HepG2 (cell line): ENCODE results near the gene MRPL2. TPM values are rescaled to one million over a fixed set of nuclear protein-coding genes. Genes with fewer than 3 reads are reported as not detected.

ENCODE experiments used
- ASH2L ChIP-seq: fragments of 300-600, 200-600 bp; sonication (generic); IDR thresholded peaks from 2 replicates; pipeline ENCODE4 v1.7.0; 2017; ENCODE audit warnings: low read depth, mild to moderate bottlenecking, moderate library complexity, mixed read lengths, low read length; ENCODE audit not compliant: insufficient read length
- DNMT1 ChIP-seq: sonication (generic); formaldehyde crosslinking; IDR thresholded peaks from 2 replicates; pipeline ENCODE4 v1.5.1; 2020; ENCODE audit warnings: mild to moderate bottlenecking, missing genetic modification reagents
- FOXA1 ChIP-seq, 2 experiments: fragments of 450-650 bp in 1 of 2; sonication (generic) in 1 of 2; formaldehyde crosslinking in 1 of 2; IDR thresholded peaks; 2 replicates each; pipeline versions ENCODE4 v1.4.0 to v1.6.1; 2016 to 2020; ENCODE audit warnings: missing genetic modification reagents in 1 of 2
- HMG20A ChIP-seq: IDR thresholded peaks from 2 replicates; pipeline ENCODE4 v1.6.1; 2016; ENCODE audit warnings: borderline replicate concordance
- MEF2D ChIP-seq: sonication (generic); formaldehyde crosslinking; IDR thresholded peaks from 2 replicates; pipeline ENCODE4 v1.5.1; 2020; ENCODE audit warnings: mild to moderate bottlenecking, missing genetic modification reagents
- NFKB2 ChIP-seq: sonication (generic); formaldehyde crosslinking; IDR thresholded peaks from 2 replicates; pipeline ENCODE4 v1.4.0; 2020; ENCODE audit warnings: missing genetic modification reagents, borderline replicate concordance
- NR2F2 ChIP-seq: IDR thresholded peaks from 2 replicates; pipeline ENCODE4 v1.6.1; 2012; ENCODE audit warnings: low read depth, inconsistent platforms, borderline replicate concordance
- SKI ChIP-seq: fragments of 450-650 bp; IDR thresholded peaks from one replicate; pipeline ENCODE4 v1.6.1; 2018; ENCODE audit warnings: mild to moderate bottlenecking; ENCODE audit not compliant: partially characterized antibody
- SP5 ChIP-seq: IDR thresholded peaks from 2 replicates; pipeline ENCODE4 v1.6.1; 2016; ENCODE audit warnings: low read depth, borderline replicate concordance
- TCF7L2 ChIP-seq: IDR thresholded peaks from 2 replicates; pipeline ENCODE4 v1.6.1; 2011; ENCODE audit warnings: mild to moderate bottlenecking, low read depth, low read length, moderate library complexity
- U2AF1 ChIP-seq: fragments of 200-400 bp; formaldehyde crosslinking; optimal IDR thresholded peaks from 2 replicates; pipeline ENCODE3; 2017; ENCODE audit warnings: mild to moderate bottlenecking, low read depth, low read length
- ZFY ChIP-seq: sonication (generic); formaldehyde crosslinking; IDR thresholded peaks from 2 replicates; pipeline ENCODE4 v1.4.0; 2020; ENCODE audit warnings: missing genetic modification reagents
- ZHX2 ChIP-seq, 2 experiments: sonication (generic) in 1 of 2; formaldehyde crosslinking in 1 of 2; IDR thresholded peaks; 2 replicates each; pipeline versions ENCODE4 v1.6.1 to v1.9.0; 2014 to 2022; ENCODE audit warnings: antibody characterized with exemption in 1 of 2, borderline replicate concordance in 1 of 2, inconsistent platforms in 1 of 2, low read depth in 1 of 2, missing genetic modification reagents in 1 of 2
- ZNF121 ChIP-seq: sonication (generic); formaldehyde crosslinking; IDR thresholded peaks from 2 replicates; pipeline ENCODE4 v1.5.0; 2020; ENCODE audit warnings: mild to moderate bottlenecking, missing genetic modification reagents
- ZNF235 ChIP-seq: sonication (generic); formaldehyde crosslinking; IDR thresholded peaks from 2 replicates; pipeline ENCODE4 v1.8.1; 2023; ENCODE audit warnings: mild to moderate bottlenecking, missing genetic modification reagents, borderline replicate concordance
- ZNF503 ChIP-seq: sonication (generic); formaldehyde crosslinking; IDR thresholded peaks from 2 replicates; pipeline ENCODE4 v1.4.0; 2020; ENCODE audit warnings: missing genetic modification reagents
- ZNF746 ChIP-seq: sonication (generic); formaldehyde crosslinking; IDR thresholded peaks from 2 replicates; pipeline ENCODE4 v1.8.0; 2022; ENCODE audit warnings: mild to moderate bottlenecking, missing genetic modification reagents
- ZNF766 ChIP-seq: sonication (generic); formaldehyde crosslinking; IDR thresholded peaks from 2 replicates; pipeline ENCODE4 v1.5.0; 2020; ENCODE audit warnings: missing genetic modification reagents, borderline replicate concordance
- polyA plus RNA-seq, 8 experiments: library from polyadenylated mRNA; depleted of rRNA in 3 of 8; stranded (reverse) in 7 of 8; unstranded in 1 of 8; fragments of >200 nt; fragmentation: Illumina TruSeq in 4 of 8; extraction: Trizol in 4 of 8; gene quantifications; 2 replicates each; pipeline versions ENCODE4 v1.2.1 to v1.2.3, GENCODE V29; 2011 to 2016; ENCODE audit warnings: low read depth in 4 of 8, missing spikeins in 1 of 8, mixed read lengths in 1 of 8; ENCODE audit not compliant: insufficient read depth in 1 of 8
- total RNA-seq, 5 experiments: library from RNA; depleted of rRNA; stranded (reverse); fragments of >200 nt; fragmentation: Illumina TruSeq; extraction: Trizol; gene quantifications; 2 replicates each; pipeline ENCODE4 v1.2.3, GENCODE V29; 2016; ENCODE audit warnings: low read depth in 1 of 5

Gene MRPL2
- total and polyA plus RNA-seq, 2 of the 13 experiments (the other 11 are each of a cell fraction or from before 2014, with no cell fraction given): 56.8 to 65.6 TPM

- TF ChIP-seq ZHX2 (IDR thresholded peaks at IDR 0.05; ENCODE audit: low read depth) (no peak), ZHX2 (CRISPR knock-in tag; IDR thresholded peaks at IDR 0.05; ENCODE audit: borderline replicate concordance) (no peak; the same call in 1 of the 2 replicates), ZNF766 (CRISPR knock-in tag) (0 out of 2 replicates have a peak, but pooled peaks have one; percentile 28), SP5 (CRISPR knock-in tag) (peak; percentile 85), ZNF121 (CRISPR knock-in tag) (peak; percentile 9; the same call in 1 of the 2 replicates), MEF2D (peak; percentile 54; the same call in 1 of the 2 replicates), ZNF746 (peak; percentile 69; the same call in 1 of the 2 replicates), U2AF1 (peak; percentile 87), NFKB2 (CRISPR knock-in tag) (0 out of 2 replicates have a peak, but pooled peaks have one; percentile 31), FOXA1 (IDR thresholded peaks at IDR 0.05) (peak; percentile 48; the same call in 1 of the 2 replicates), FOXA1 (CRISPR knock-in tag; IDR thresholded peaks at IDR 0.05) (peak; percentile 97), ZNF503 (peak; percentile 93), TCF7L2 (peak; percentile 89), HMG20A (peak; percentile 77), NR2F2 (peak; percentile 65; the same call in 1 of the 2 replicates), SKI (peak; percentile 47), ZNF235 (no peak), ASH2L (peak; percentile 94), DNMT1 (CRISPR knock-in tag) (no peak), ZFY (CRISPR knock-in tag) (peak; percentile 53; the same call in 1 of the 2 replicates)
These were observed 30.8 kb upstream of the MRPL2 start (continued) for GRCh38 chr6:43089874-43090558.
